Amniotic epithelial cell (primary cell): ENCODE results near the gene CASKIN1.
"Not testable (repeated sequence)": the region's sequence is repeated elsewhere in the genome, so short reads cannot be mapped to it uniquely, and the experiment has no call there.

ENCODE experiments used
- DNase-seq: peaks from one replicate; pipeline ENCODE4 v3.0.0-alpha.2; 2010; ENCODE audit warnings: low read depth

CASKIN1 gene

DNA sequence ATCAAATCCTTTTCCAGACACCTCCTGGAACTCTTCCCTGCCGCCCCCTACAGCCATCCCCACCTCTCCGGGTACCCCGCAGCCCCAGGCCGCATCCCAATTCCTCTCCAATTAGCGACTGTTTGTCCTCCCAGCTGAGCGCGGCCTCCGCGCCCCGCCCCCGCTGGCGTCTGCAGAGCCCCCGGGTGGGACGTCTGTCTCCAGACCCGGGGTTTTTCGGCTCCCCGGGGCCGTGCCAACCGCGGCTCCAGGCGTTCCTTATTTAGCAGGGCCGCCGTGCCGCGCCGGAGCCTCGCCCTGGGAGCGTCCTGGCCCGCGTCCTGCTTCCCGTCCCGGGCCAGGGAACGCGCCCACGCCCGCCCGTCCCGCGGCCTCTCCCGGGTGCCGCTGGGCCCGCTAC is 61.3 kb downstream of the CASKIN1 start:
- DNase-seq: not testable (repeated sequence)

DNA sequence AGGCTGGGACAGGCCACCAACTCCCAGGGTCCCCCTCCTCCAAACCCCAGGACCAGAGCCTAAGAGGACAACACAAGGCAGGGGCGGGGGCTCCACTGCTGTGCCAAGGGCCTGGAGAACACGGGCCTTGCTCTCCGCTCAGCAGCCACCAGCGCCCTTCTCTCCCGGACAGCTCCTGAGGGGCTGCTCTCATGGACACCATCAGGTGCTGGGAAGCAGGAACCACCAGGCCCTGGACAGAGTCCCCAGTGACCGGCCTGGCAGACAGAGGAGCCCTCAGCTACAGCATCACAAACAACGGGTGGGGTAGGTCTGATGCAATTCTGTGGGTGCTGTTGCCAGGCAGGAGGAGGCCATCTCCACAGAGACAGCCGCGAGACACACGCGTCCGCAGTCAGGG is 62.6 kb downstream of the CASKIN1 start:
- DNase-seq: not testable (repeated sequence)

- DNase-seq: not testable (repeated sequence)
Observed at GRCh38 chr16:2129890-2130447, 66.4 kb downstream of the CASKIN1 start.

- peak; percentile 73 for DNase-seq
Observed at GRCh38 chr16:2129251-2129650, 67.2 kb downstream of the CASKIN1 start.

- DNase-seq: peak; percentile 46
Observed at GRCh38 chr16:2127630-2128280, 68.7 kb downstream of the CASKIN1 start.
